Trophoblast cell (in vitro differentiated cells and primary cell): ENCODE results near the gene FLNB.
A peak's percentile ranks its signal among the peaks of the same experiment; 100 is the strongest.

Source experiments
- DNase-seq, 2 donors: peaks; one replicate each; pipeline ENCODE4 v3.0.0-alpha.2; 2016
- H2AFZ ChIP-seq: 2 replicates; pipeline ENCODE4 v1.6.1; 2013; ENCODE audit warnings: low read length, moderate library complexity, mild to moderate bottlenecking; ENCODE audit not compliant: insufficient read depth, poor library complexity
- H2AK5ac ChIP-seq: 2 replicates; pipeline ENCODE4 v1.6.1; 2013; ENCODE audit warnings: mild to moderate bottlenecking, low read length
- H2BK120ac ChIP-seq: 2 replicates; pipeline ENCODE4 v1.6.1; 2013; ENCODE audit warnings: low read length, mild to moderate bottlenecking, moderate library complexity; ENCODE audit not compliant: insufficient read depth, poor library complexity
- H2BK12ac ChIP-seq: 2 replicates; pipeline ENCODE4 v1.6.1; 2013; ENCODE audit warnings: mild to moderate bottlenecking, low read length, moderate library complexity
- H2BK5ac ChIP-seq: 2 replicates; pipeline ENCODE4 v1.6.1; 2013; ENCODE audit warnings: low read length, low read depth, moderate library complexity, mild to moderate bottlenecking; ENCODE audit not compliant: poor library complexity
- H3K14ac ChIP-seq: 2 replicates; pipeline ENCODE4 v1.6.1; 2013; ENCODE audit warnings: mild to moderate bottlenecking, low read length
- H3K18ac ChIP-seq: 2 replicates; pipeline ENCODE4 v1.6.1; 2013; ENCODE audit warnings: mild to moderate bottlenecking, low read length
- H3K23ac ChIP-seq: 2 replicates; pipeline ENCODE4 v1.6.1; 2013; ENCODE audit warnings: low read length
- H3K27ac ChIP-seq: 2 replicates; pipeline ENCODE4 v1.5.1; 2013; ENCODE audit warnings: low read depth, mild to moderate bottlenecking, inconsistent platforms, low read length, moderate library complexity
- H3K27me3 ChIP-seq: 2 replicates; pipeline ENCODE4 v1.6.1; 2013; ENCODE audit warnings: inconsistent platforms, mild to moderate bottlenecking, low read length, moderate library complexity; ENCODE audit not compliant: insufficient read depth
- H3K36me3 ChIP-seq, 2 experiments: 1 replicate in 1 of 2; 2 replicates in 1 of 2; pipeline ENCODE4 v1.6.1; 2013; ENCODE audit warnings: low read length in 2 of 2, mild to moderate bottlenecking in 2 of 2, moderate library complexity in 1 of 2; ENCODE audit not compliant: insufficient read depth in 2 of 2, control insufficient read depth in 1 of 2
- H3K4ac ChIP-seq: 2 replicates; pipeline ENCODE4 v1.6.1; 2013; ENCODE audit warnings: low read depth, mild to moderate bottlenecking, low read length, moderate library complexity
- H3K4me1 ChIP-seq, 2 experiments: 1 replicate in 1 of 2; 2 replicates in 1 of 2; pipeline ENCODE4 v1.6.1; 2013; ENCODE audit warnings: low read length in 2 of 2, mild to moderate bottlenecking in 2 of 2, moderate library complexity in 1 of 2; ENCODE audit not compliant: insufficient read depth in 2 of 2, control insufficient read depth in 1 of 2
- H3K4me2 ChIP-seq: 2 replicates; pipeline ENCODE4 v1.6.1; 2013; ENCODE audit warnings: inconsistent platforms, mild to moderate bottlenecking, low read length, moderate library complexity
- H3K4me3 ChIP-seq: 2 replicates; pipeline ENCODE4 v1.5.1; 2013; ENCODE audit warnings: mild to moderate bottlenecking, low read depth, low read length, inconsistent platforms
- H3K79me1 ChIP-seq: one replicate; pipeline ENCODE4 v1.6.1; 2013; ENCODE audit warnings: low read length
- H3K79me2 ChIP-seq: 2 replicates; pipeline ENCODE4 v1.6.1; 2013; ENCODE audit warnings: low read length, mild to moderate bottlenecking; ENCODE audit not compliant: control insufficient read depth, insufficient read depth, poor library complexity
- H3K9ac ChIP-seq: 2 replicates; pipeline ENCODE4 v1.6.1; 2013; ENCODE audit warnings: mild to moderate bottlenecking, low read length
- H3K9me3 ChIP-seq: 2 replicates; pipeline ENCODE4 v1.6.1; 2013; ENCODE audit warnings: low read depth, mild to moderate bottlenecking, control low read depth, inconsistent platforms, low read length; ENCODE audit not compliant: insufficient read depth
- H4K12ac ChIP-seq: 2 replicates; pipeline ENCODE4 v1.6.1; 2013; ENCODE audit warnings: low read depth, mild to moderate bottlenecking, low read length, moderate library complexity
- H4K8ac ChIP-seq: 2 replicates; pipeline ENCODE4 v1.6.1; 2013; ENCODE audit warnings: low read depth, mild to moderate bottlenecking, low read length, moderate library complexity
- H4K91ac ChIP-seq: one replicate; pipeline ENCODE4 v1.6.1; 2013; ENCODE audit warnings: low read depth, mild to moderate bottlenecking, low read length, moderate library complexity
- WGBS: extraction: QIAGEN DNeasy Blood & Tissue Kit; methylation state at CpG from one replicate; pipeline ENCODE4 v1.1.7; 2013; ENCODE audit warnings: missing lambda C conversion rate; ENCODE audit not compliant: insufficient read length, insufficient coverage; ENCODE audit errors: extremely low coverage; 5-methylcytosine and 5-hydroxymethylcytosine counted together

FLNB gene

DNA sequence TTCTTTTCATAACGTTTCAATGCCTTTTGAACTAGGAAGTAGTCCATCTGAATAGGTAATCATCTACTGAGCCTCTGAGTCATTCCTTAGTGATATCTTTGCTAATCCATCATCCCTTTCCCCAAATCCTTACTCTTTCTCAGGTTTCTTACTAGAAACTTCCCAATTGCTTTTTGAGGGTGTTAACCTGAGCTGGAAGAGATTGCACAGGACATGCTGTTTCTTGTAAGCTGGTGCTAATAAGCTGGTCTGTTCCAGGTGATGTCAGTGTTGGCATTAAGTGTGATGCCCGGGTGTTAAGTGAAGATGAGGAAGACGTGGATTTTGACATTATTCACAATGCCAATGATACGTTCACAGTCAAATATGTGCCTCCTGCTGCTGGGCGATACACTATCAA lies 101.5 kb downstream of the FLNB start:
- Histone ChIP-seq H3K79me1 (peaks cover 10% of the 10 kb centered on the region), H3K4me2 (no peak overlapping the region), H3K4me1 (peaks cover 12 to 16% of the 10 kb centered on the region in 2 experiments), H4K91ac (no peak overlapping the region), H3K23ac (no peak overlapping the region), H3K27ac (no peak overlapping the region), H3K36me3 (peaks cover 44 to 59% of the 10 kb centered on the region in 2 experiments), H3K14ac (no peak overlapping the region), H3K79me2 (peaks cover 2% of the 10 kb centered on the region), H2AFZ (no peak overlapping the region), H2BK12ac (no peak overlapping the region), H3K9ac (no peak overlapping the region), H2AK5ac (no peak overlapping the region), H3K27me3 (no peaks in the 10 kb centered on the region), H3K4ac (no peak overlapping the region), H2BK120ac (no peak overlapping the region), H3K18ac (no peak overlapping the region), H4K12ac (no peak overlapping the region), H3K9me3 (no peaks in the 10 kb centered on the region), H2BK5ac (no peak overlapping the region), H4K8ac (no peak overlapping the region), H3K4me3 (peak overlapping the region; percentile 27)
- no peak for DNase-seq
- no CpG with 5 or more reads among the region's 5 CpGs for WGBS

GRCh38 chr3:58111513-58112184 lies 103.4 kb downstream of the FLNB start:
- Histone ChIP-seq H4K12ac (no peak overlapping the region), H2BK12ac (no peak overlapping the region), H2BK5ac (peak overlapping the region; percentile 7), H2BK120ac (no peak overlapping the region), H2AFZ (no peak overlapping the region), H3K18ac (peak overlapping the region; percentile 40), H3K9ac (no peak overlapping the region), H3K4me1 (peaks cover 12 to 16% of the 10 kb centered on the region in 2 experiments), H3K4ac (no peak overlapping the region), H4K8ac (no peak overlapping the region), H3K4me2 (peak overlapping the region; percentile 54), H2AK5ac (no peak overlapping the region), H3K79me1 (peaks cover 10% of the 10 kb centered on the region), H3K27me3 (no peaks in the 10 kb centered on the region), H3K36me3 (peaks cover 47 to 65% of the 10 kb centered on the region in 2 experiments), H3K79me2 (peaks cover 2% of the 10 kb centered on the region), H4K91ac (peak overlapping the region; percentile 50), H3K23ac (no peak overlapping the region), H3K27ac (peak overlapping the region; percentile 35), H3K14ac (no peak overlapping the region), H3K4me3 (no peak overlapping the region), H3K9me3 (no peaks in the 10 kb centered on the region)
- WGBS = no CpG with 5 or more reads among the region's 11 CpGs
- peak; percentile 92 for DNase-seq

GRCh38 chr3:58112185-58112535 lies 103.9 kb downstream of the FLNB start:
- no peak for DNase-seq
- Histone ChIP-seq H2BK5ac (peak overlapping the region; percentile 54), H4K12ac (no peak overlapping the region), H2BK120ac (no peak overlapping the region), H2BK12ac (peak overlapping the region; percentile 37), H3K4me3 (no peak overlapping the region), H3K9ac (no peak overlapping the region), H3K27me3 (no peaks in the 10 kb centered on the region), H3K4me2 (peak overlapping the region; percentile 34), H4K91ac (peak overlapping the region; percentile 50), H3K36me3 (peaks cover 48 to 66% of the 10 kb centered on the region in 2 experiments), H3K79me2 (peaks cover 2% of the 10 kb centered on the region), H2AFZ (no peak overlapping the region), H3K4me1 (peaks cover 12 to 16% of the 10 kb centered on the region in 2 experiments), H3K9me3 (no peaks in the 10 kb centered on the region), H3K4ac (peak overlapping the region; percentile 29), H2AK5ac (peak overlapping the region; percentile 35), H3K18ac (peak overlapping the region; percentile 16), H4K8ac (peak overlapping the region; percentile 47), H3K23ac (no peak overlapping the region), H3K14ac (peak overlapping the region; percentile 58), H3K79me1 (peaks cover 10% of the 10 kb centered on the region), H3K27ac (peak overlapping the region; percentile 35)
- no CpG with 5 or more reads among the region's 6 CpGs for WGBS

- Histone ChIP-seq H3K4me1 (peaks cover 12 to 16% of the 10 kb centered on the region in 2 experiments), H3K4ac (no peak overlapping the region), H4K12ac (no peak overlapping the region), H3K79me2 (peaks cover 2% of the 10 kb centered on the region), H3K9ac (no peak overlapping the region), H2BK5ac (no peak overlapping the region), H2BK120ac (no peak overlapping the region), H3K79me1 (peaks cover 10% of the 10 kb centered on the region), H3K9me3 (no peaks in the 10 kb centered on the region), H2BK12ac (no peak overlapping the region), H3K4me2 (no peak overlapping the region), H2AFZ (no peak overlapping the region), H3K18ac (no peak overlapping the region), H3K27me3 (no peaks in the 10 kb centered on the region), H4K91ac (no peak overlapping the region), H3K4me3 (no peak overlapping the region), H4K8ac (no peak overlapping the region), H3K23ac (no peak overlapping the region), H2AK5ac (no peak overlapping the region), H3K27ac (no peak overlapping the region), H3K14ac (no peak overlapping the region), H3K36me3 (peaks cover 54 to 67% of the 10 kb centered on the region in 2 experiments)
- no CpG with 5 or more reads among the region's 6 CpGs for WGBS
- no peak for DNase-seq
Measured at GRCh38 chr3:58115175-58115574, 107.0 kb downstream of the FLNB start.
